Germinal center (tissue), 1 donor: ENCODE results near the gene TBC1D25.

ENCODE experiments used
- DNase-seq: peaks from one replicate; pipeline ENCODE4 v3.0.0; 2012; ENCODE audit warnings: mixed read lengths, low spot score

The TBC1D25 gene

GRCh38 chrX:48601741-48602394 is 62.4 kb downstream of the TBC1D25 start:
- no peak for DNase-seq

- DNase-seq = no peak
Measured at GRCh38 chrX:48604701-48605100, 65.2 kb downstream of the TBC1D25 start.

GRCh38 chrX:48606091-48606490 is 66.6 kb downstream of the TBC1D25 start:
- no peak for DNase-seq

GRCh38 chrX:48611703-48612102 is 72.2 kb downstream of the TBC1D25 start:
- no peak for DNase-seq
